BJ (cell line): Measurements from ENCODE around the gene MTNR1A. TPM values are rescaled to one million over a fixed set of nuclear protein-coding genes. Genes with fewer than 3 reads are reported as not detected.
"Not testable (repeated sequence)": the region's sequence is repeated elsewhere in the genome, so short reads cannot be mapped to it uniquely, and the experiment has no call there.

Experiments
- CTCF ChIA-PET: fragments of 350-600 bp; formaldehyde crosslinking; extraction: SDS; loops from one replicate; lab custom pipeline; 2021; ENCODE audit warnings: antibody characterized with exemption, inconsistent platforms; lab: Yijun Ruan, JAX
- POLR2A ChIA-PET: fragments of 300-600 bp; sonication (Branson Sonifier 250); formaldehyde crosslinking; extraction: SDS; loops from one replicate; lab custom pipeline; 2021; ENCODE audit warnings: antibody characterized with exemption; lab: Charles Lee
- DNase-seq: peaks from one replicate; pipeline ENCODE4 v3.0.0-alpha.2; 2011; ENCODE audit warnings: low read depth
- H3K27me3 ChIP-seq: 2 replicates; pipeline ENCODE4 v1.6.0; 2011; ENCODE audit warnings: low read length; ENCODE audit not compliant: control insufficient read depth, insufficient read depth
- H3K36me3 ChIP-seq: 2 replicates; pipeline ENCODE4 v1.5.1; 2011; ENCODE audit warnings: low read length; ENCODE audit not compliant: control insufficient read depth, insufficient read depth
- H3K4me3 ChIP-seq: 2 replicates; pipeline ENCODE4 v1.5.1; 2011; ENCODE audit warnings: low read depth, mild to moderate bottlenecking, control low read depth, low read length
- polyA plus RNA-seq: library from polyadenylated mRNA; depleted of rRNA; stranded (reverse); fragments of >200 nt; gene quantifications from 2 replicates; pipeline ENCODE4 v1.2.3, GENCODE V29; 2011
- TF ChIP-seq, protein P1 (sequence below): IDR thresholded peaks from 2 replicates; pipeline ENCODE4 v1.5.1; 2011; ENCODE audit warnings: low read depth, mild to moderate bottlenecking, control low read depth, inconsistent platforms, low read length, moderate library complexity; ENCODE audit not compliant: insufficient read depth

The MTNR1A gene
- polyA plus RNA-seq, 1 experiment = 0.06 TPM

- no peaks in the 10 kb centered on the region for H3K27me3 ChIP-seq
- ChIA-PET POLR2A (no interaction called here), CTCF (no interaction called here)
- no peak overlapping the region for H3K4me3 ChIP-seq
- H3K36me3 ChIP-seq = no peaks in the 10 kb centered on the region
- DNase-seq = no peak
- TF ChIP-seq, protein P1, sequence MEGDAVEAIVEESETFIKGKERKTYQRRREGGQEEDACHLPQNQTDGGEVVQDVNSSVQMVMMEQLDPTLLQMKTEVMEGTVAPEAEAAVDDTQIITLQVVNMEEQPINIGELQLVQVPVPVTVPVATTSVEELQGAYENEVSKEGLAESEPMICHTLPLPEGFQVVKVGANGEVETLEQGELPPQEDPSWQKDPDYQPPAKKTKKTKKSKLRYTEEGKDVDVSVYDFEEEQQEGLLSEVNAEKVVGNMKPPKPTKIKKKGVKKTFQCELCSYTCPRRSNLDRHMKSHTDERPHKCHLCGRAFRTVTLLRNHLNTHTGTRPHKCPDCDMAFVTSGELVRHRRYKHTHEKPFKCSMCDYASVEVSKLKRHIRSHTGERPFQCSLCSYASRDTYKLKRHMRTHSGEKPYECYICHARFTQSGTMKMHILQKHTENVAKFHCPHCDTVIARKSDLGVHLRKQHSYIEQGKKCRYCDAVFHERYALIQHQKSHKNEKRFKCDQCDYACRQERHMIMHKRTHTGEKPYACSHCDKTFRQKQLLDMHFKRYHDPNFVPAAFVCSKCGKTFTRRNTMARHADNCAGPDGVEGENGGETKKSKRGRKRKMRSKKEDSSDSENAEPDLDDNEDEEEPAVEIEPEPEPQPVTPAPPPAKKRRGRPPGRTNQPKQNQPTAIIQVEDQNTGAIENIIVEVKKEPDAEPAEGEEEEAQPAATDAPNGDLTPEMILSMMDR = no peak
Measured at GRCh38 chr4:186516287-186516686, 39.1 kb downstream of the MTNR1A start.

DNA sequence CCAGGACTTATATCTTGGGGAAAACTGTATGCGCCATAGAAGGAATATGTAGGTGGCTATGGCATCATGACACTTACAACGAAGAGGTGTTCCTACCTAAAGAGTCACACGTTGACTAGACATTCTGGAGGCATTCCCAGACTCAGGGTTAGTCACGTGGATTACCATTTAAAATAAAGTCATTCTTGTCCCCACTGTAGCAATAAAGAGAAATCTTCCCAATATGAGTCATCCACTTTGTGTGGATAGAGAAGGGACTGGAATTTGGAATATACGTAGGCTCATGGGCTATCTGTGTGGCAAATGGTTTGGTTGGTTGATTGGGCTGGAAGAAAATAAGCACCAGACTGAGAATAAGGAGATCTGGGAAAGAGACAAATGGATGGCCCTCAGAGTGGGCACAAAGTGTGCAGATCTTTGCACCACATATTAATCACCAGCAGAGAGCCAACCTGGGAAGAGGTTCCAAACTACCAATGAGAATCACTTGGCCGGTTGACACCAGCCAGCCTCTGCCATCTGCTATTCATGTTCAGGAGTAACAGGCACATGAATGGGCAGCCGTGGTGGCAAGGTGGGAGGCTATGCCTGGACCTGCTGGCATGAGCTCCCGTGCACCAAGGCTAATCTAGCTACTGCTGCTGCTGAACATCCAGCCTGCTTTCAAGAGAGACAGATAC, 41.0 kb downstream of the MTNR1A start:
- ChIA-PET POLR2A (no interaction called here), CTCF (no interaction called here)
- H3K36me3 ChIP-seq = no peaks in the 10 kb centered on the region
- no peak for DNase-seq
- TF ChIP-seq, protein P1 = no peak
- H3K27me3 ChIP-seq = no peaks in the 10 kb centered on the region
- no peak overlapping the region for H3K4me3 ChIP-seq

- H3K4me3 ChIP-seq, CTCF ChIA-PET, DNase-seq, H3K27me3 ChIP-seq, POLR2A ChIA-PET, H3K36me3 ChIP-seq: not testable (repeated sequence)
Measured at GRCh38 chr4:186504771-186505170, 50.6 kb downstream of the MTNR1A start.

GRCh38 chr4:186502231-186502630, 53.1 kb downstream of the MTNR1A start:
- Histone ChIP-seq H3K27me3 (no peaks in the 10 kb centered on the region), H3K36me3 (no peaks in the 10 kb centered on the region), H3K4me3 (no peak overlapping the region)
- TF ChIP-seq, protein P1 = no peak
- DNase-seq = no peak
- ChIA-PET POLR2A (no interaction called here), CTCF (no interaction called here)

- Histone ChIP-seq H3K36me3 (no peaks in the 10 kb centered on the region), H3K27me3 (no peaks in the 10 kb centered on the region), H3K4me3 (no peak overlapping the region)
- no peak for DNase-seq
- CTCF ChIA-PET = no interaction called here
- TF ChIP-seq, protein P1 = no peak
- POLR2A ChIA-PET = no interaction called here
Measured at GRCh38 chr4:186501554-186501953, 53.8 kb downstream of the MTNR1A start.
